GM18508 (cell line): ENCODE results near the gene TTF2.

Experiments
- ATAC-seq: cut with Tn5 transposase; IDR thresholded peaks from one replicate; pipeline ENCODE4 v1.9.1; 2021; ENCODE audit warnings: moderate number of reproducible peaks; ENCODE audit not compliant: insufficient read depth, unreplicated experiment

Gene TTF2

DNA sequence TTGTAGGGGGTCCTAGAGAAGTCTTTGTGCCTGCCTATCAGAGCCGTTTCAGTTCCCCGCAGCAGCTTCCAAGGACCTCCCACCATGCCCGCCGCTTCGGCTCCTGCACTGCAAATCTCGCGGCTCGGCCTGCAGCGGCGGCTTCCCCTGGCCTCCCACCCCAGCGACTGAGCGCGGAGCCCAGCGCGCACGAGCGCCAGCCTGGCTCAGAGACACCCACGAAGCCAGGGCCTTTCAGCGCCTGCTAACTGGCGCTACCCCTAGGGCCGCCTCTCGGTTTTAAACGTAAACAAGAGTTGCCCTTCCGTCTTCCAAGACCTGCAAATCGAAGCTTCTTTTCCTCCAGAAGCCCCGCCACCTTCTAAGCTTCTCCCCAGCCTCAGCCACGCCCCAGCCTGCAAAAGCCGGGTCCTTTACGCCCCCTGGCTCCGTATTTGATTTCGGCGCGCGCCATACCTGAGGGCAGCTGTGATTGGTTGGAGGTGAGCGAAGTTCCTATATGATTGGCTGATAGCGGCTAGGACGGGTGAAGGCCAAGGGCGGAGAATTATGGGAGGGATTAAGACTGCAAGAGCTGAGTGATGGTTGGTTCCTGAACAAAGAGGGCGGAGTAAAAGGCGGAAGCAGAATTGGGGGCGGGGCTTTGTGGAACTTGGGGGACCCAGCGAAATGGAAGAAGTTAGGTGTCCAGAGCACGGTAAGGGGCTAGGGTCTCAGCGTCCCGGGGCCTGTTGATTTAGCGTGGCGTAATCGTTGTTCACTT, at the start of gene TTF2:
TTF2 (plus strand) TSS at position 649 of the 763 bp plus-strand sequence; CDS start at position 670, 21 bp downstream.
- ATAC-seq: peak; percentile 91

DNA sequence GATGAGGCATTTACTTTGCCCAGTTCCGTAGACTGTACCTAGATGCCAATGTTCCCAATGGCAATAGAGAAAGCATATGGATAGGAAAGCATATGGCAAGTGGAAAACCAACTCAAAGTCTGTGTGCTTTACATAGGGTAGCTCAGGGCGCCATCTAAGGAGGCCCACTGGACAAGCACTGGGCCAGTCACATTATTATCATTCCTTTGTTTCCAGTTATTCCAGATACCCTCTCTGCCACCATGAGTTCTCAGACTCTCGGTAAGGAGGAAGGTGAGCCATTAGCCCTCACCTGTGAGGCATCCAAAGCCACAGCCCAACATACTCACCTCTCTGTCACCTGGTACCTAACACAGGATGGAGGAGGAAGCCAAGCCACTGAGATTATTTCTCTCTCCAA, 48.8 kb upstream of the TTF2 start:
- no peak for ATAC-seq

DNA sequence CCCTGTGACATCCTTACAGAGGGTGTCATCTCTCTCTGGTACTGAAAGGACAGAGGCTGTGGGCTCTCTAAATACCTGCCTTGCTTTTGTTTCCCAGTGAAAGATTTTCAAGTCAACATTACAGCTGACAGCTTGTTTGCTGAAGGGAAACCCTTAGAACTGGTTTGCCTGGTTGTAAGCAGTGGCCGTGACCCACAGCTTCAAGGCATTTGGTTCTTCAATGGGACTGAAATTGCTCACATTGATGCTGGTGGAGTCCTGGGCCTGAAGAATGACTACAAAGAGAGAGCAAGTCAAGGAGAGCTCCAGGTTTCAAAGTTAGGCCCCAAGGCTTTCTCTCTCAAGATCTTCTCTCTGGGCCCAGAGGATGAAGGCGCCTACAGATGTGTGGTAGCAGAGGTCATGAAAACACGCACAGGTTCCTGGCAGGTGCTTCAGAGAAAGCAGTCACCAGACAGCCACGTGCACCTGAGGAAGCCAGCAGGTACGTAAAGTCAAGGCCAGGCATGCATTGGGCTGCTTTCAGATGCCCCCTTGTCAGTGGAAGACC, 46.7 kb upstream of the TTF2 start:
- no peak for ATAC-seq

DNA sequence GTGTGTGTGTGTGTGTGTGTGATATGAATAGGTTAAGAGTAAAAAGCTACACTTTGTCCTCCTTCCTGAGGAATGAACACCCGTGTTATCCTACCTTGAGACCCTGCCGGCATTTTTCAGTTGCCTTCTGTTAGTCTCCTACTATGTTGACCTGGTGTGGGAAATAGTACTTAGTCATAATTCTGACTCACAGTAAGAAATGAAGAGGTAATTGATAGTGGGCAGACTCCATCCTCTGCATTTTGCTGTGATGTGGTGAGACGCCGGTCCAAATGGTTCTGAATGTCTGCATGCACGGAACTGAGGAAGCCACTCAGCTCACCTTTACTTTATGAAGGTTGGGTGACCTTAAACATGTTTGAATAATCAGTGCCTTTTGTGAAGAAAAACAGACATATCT, 45.9 kb upstream of the TTF2 start:
- no peak for ATAC-seq

DNA sequence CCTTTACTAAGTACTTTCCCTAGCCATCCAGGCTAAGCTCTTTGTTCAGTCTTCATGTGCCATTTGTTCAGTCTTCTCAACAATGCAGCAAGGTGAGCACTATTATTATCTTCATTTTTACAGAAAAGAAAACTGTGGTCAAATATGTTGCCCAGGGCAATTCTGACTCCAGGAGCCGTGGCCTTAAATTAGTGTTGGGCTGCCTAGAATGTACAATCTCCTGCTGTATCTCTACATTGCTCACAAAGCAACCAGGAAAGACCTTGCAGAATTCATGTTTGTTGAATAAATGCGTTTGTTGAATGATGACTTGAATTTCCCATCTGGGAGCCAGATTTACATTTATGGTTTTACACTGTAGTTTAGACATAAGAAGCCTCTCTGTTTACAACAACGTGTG, 44.4 kb upstream of the TTF2 start:
- no peak for ATAC-seq

DNA sequence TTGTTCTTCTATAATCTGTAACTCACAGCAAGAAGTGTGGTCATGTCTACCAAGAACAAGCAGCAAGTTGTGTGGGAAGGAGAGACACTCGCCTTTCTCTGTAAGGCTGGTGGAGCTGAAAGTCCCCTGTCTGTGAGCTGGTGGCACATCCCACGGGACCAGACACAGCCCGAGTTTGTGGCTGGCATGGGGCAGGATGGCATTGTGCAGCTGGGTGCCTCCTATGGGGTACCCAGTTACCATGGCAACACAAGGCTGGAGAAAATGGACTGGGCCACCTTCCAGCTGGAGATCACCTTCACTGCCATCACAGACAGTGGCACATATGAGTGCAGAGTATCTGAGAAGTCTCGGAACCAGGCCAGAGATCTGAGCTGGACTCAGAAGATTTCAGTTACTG, 43.1 kb upstream of the TTF2 start:
- no peak for ATAC-seq

DNA sequence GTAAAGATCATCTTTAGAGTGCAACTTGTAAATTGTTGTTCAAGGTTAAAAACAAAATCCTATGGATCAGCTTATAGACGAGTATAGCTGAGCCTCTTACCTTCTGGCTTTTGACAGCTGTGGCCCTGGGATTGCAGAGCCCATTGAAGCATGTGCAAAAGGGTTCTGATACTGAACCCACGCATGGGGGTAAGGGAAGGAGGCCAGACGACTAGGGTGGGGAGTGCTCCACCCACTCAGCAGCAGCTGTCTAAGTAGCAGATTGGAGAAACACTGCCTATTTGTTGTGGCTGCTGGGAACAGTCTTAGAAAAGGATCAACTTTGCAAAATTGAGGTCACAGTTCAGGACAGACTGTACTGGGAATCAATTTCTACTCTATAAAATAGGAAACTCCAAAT, 42.5 kb upstream of the TTF2 start:
- ATAC-seq: no peak

DNA sequence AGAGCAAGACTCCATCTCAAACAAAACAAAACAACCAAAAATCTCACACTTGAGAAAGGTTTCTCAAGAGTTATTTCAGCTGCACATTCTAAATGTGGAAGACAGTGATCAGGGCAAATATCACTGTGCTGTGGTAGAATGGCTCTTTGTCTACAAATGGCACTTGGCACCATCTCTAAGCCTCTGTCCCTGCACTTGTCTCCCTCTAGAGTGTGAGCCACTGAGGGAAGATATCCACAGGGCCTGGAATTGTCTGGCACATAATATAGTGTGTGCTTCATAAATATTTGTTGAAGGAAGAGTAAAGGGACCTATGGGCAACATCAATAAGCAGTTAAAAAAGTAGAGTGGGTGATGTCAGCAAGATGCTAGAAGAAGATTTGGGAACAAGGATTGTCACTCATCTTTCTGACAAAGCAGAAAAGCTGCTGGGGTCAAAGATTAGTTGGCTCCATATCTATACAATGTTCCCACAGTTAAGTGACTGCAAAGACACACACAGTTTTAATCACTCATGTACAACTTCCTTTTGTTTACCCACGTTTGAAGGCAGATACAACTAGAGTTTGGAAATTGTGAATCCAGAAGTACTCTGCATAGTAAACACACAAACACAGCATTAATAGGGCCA, 39.5 kb upstream of the TTF2 start:
- no peak for ATAC-seq

DNA sequence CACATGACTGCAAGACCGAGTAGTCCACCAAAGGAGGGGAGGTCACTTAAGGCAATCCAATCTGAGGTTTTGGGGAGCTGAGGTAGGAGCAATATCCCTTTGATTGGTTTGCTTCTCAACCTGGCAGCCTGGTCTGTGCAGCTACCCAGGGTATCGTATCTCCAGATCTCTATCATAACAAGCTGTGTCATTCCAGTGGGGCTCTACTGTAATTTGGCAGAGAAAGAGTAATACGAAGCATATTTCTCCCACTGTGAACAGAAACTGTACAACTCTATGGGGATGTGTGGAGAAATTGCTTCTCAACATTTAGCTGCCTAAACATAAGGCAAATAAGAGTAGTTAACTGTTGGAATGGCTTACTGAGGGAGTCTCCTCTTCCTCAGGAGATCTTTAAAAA, 38.0 kb upstream of the TTF2 start:
- ATAC-seq: no peak

DNA sequence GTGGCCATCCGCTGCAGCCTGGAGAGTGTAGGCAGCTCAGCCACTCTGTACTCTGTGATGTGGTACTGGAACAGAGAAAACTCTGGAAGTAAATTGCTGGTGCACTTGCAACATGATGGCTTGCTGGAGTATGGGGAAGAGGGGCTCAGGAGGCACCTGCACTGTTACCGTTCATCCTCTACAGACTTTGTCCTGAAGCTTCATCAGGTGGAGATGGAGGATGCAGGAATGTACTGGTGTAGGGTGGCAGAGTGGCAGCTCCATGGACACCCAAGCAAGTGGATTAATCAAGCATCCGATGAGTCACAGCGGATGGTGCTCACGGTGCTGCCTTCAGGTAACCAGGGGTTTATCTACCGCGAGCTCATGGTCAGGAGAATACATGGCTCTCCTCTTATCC, 34.6 kb upstream of the TTF2 start:
- no peak for ATAC-seq

DNA sequence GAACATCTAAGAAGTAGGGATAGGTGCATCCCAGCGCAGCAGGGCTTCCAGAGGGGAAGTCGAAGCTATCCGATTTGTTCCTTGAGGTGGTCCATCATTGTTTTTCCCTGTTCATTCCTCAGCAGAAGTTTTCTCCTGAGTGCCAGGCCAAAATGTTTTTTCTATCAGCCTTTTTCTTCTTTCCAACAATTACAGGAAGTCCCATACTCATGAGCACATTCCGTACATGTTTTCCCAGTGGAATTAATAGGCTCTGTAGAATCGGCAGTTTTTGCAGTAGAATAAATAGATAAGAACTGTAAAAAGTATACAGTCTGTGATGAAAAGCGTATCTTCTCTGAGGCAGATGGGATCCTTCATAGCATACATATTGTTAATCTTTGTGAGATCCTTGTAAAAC, 33.8 kb upstream of the TTF2 start:
- ATAC-seq: no peak

DNA sequence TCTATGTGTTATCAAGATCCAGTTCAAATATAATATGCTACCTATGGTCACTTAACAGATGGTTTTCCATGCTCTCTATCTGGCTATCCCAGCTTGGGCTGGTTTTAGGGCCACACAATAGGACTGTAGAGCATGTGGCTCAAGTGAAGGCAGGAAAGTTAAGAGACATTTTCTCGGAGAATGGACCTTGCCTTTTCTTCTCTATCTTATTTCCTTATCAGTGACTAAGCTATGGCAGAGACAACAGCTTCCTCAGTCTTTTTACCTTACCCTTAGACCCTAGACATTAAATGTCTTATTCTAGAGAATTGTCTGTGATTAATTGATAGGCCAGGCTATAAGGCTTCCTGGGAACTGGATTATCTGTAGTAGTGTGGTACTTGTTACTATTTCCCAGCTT, 30.4 kb upstream of the TTF2 start:
- ATAC-seq: no peak

DNA sequence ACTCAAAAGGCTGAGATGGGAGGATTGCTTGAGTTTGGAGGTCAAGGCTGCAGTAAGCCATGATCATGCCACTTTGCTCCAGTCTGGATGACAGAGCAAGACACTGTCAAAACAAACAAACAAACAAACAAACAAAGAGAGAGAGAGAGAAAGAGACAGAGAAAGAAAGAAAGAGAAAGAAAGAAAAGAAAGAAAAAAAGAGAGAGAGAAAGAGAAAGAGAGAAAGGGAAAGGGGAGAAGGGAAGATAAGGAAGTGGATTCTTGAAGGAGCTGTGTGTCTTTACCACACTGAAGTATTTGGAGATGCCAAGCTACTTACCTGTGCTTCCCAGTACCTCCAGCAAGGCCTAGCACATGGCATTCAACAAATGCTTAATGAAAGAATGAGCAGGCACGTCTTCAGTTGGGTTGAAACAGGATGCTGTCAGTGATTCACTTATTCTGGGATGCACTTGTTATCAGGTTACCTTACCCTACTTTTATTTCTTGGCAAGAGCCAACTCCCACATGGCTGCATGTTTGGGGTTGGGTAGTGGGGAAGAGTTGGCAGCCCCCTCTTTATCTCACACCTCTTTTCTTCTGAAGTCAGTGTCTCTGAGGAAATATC, 29.8 kb upstream of the TTF2 start:
- ATAC-seq: no peak

DNA sequence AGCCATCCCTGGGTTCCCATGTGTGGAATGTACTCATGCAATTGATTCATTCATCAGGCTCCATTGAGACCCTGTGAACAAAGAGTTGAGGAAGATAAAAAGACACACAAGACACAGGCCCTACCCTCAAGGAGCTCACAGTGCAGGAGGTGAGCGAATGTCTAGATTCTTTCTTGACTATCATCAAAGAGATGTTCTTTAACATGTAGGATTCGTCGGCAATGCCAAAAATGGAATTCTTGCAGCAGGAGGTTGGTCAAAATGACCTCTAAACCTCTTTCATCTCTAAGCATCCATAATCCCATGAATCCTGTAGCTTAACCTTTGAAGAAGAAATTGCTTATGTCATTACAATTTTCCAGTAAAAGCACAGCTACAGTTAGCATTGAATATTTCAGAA, 27.9 kb upstream of the TTF2 start:
- ATAC-seq: no peak

DNA sequence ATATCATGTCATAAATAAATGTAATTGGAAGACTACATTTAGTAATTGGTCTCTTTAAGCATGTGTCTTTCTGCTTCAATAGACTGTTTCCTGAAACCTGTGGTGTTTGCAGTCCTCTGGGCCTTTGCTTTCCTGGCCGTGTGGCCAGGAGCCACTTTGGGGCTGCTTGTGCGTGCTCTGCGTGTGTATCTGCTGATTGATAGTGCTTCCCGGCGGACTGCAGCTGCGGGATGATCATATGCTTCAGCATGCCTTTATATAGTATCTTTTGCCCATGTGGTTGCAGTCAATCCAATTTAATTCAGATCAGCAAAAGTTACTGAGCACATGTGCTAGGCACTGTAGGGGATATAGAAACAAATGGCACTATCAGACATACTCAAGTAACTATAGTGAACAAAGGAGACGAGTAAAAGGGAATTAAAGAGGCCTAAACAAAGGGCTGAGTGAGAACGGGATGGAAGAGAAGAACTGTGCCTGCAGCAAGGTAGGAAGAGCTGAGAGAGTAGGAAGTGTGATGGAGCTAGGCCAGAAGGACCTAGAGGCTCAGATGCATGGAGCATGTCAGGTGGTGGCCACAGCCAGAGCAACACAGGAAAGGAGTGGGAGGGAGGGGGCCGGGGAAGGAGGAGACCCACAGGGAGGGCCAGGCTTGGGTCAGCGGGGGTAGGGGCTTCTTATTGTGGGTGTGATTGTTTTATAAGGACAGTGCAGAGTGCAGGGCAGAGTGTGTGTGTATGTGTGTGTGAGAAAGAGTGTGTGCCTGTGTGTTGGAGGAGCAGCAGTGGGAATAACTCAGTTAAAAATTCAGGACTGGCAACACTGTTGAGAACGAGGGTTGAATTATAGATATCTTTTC, 27.2 kb upstream of the TTF2 start:
- no peak for ATAC-seq

DNA sequence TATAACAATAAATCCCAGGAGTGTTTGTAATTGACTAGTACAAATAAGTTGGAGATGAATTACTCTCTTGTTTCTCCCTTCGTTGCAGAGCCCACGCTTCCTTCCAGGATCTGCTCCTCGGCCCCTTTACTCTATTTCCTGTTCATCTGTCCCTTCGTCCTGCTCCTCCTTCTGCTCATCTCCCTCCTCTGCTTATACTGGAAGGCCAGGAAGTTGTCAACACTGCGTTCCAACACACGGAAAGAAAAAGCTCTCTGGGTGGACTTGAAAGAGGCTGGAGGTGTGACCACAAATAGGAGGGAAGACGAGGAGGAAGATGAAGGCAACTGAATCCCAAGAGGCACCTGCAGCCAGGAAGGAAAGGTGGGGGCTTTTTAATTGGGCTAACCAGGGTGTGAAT, 26.4 kb upstream of the TTF2 start:
- no peak for ATAC-seq

DNA sequence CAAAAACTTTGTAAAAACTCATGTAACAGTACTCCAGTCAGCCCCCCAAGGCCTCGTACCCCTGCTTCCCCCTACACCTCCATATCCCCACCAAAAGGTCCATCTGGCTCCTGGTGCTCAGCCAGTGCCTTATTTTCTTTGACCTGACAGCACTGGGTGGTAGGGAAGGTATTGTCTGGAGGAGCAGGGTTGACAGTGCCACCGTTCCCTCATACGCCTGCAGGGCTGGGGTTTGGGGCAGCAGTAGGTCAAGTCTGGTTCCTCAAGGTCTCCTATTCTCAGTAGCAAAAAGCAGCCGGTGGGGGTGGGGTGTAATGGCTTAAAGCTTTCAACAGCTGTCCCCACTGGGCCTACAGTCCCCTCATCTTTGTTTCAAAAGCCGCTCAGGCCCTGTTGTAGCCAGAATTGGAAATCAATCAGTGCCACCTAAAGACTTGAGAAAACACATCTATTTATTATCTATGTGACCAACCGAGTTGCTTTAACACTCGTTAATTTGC, 25.3 kb upstream of the TTF2 start:
- ATAC-seq: no peak

DNA sequence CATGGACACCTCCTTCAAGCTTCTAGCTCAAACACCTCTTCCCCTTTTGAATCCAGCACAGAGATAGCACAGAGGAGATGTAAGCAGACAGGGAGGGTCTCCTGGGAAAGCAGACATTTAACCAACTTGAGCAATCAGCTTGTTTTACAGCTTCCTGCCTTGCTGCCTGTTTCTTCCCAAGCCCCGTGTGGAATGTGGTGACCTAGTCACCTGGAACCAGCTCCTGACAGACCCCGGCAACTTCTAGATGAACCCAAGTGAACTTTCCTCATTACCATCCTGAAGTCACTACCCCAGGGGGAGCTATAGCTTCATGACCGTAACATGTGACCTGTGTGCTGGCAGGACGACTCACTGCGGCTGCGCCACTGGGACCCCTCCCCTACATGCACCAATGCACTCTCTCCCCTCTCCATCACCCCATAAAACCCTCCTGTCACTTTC, 24.1 kb upstream of the TTF2 start:
- ATAC-seq: no peak

DNA sequence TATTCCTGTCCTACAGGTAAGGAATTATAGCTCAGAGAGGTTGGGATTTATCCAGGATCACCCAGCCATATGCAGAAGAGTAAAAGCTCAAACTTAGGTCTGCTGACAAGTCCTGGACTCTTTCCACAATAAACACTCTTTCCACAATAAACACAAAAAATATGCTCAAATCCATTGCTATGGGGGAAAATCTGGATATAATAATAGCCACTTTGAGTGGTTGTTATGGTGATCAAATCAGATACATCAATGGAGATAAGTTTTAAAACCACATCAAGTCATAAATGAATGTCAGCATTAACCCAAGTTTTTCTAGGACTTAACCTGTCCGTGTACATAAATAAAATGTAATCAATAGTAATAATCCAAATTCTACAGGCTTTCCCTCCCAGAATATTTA, 22.3 kb upstream of the TTF2 start:
- no peak for ATAC-seq

DNA sequence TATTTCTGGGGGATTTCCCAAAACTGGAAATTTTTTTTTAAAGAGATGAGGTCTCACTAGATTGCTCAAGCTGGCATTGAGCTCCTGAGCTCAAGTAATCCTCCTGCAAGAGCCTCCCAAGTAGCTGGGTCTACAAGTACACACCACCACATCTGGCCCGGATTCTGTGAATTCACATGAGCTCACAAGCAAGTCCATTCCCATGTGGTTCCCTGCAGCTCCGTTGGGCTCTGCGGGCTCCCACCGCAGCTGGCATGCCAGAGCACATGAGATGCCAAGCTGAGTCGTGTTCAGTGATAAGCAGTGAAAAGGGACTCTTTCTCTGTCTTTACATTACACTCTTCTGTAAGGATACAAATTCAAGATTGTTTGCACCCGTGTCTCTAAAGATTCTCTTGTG, 21.9 kb upstream of the TTF2 start:
- ATAC-seq: no peak
